OCI-LY3 (cell line): ENCODE data around the gene PDLIM5.
A peak's percentile ranks its signal among the peaks of the same experiment; 100 is the strongest.
"Not testable (repeated sequence)": the region's sequence is repeated elsewhere in the genome, so short reads cannot be mapped to it uniquely, and the experiment has no call there.

Source experiments
- H2AFZ ChIP-seq: fragments of 200-600, 300-600 bp; shearing (Covaris generic); 2 replicates; pipeline ENCODE4 v1.6.0; 2014; ENCODE audit warnings: antibody characterized with exemption, low read depth, low read length
- H3K27ac ChIP-seq: fragments of 200-600, 300-600 bp; sonication (generic); 2 replicates; pipeline ENCODE4 v1.5.1; 2014; ENCODE audit warnings: mild to moderate bottlenecking, low read length, moderate library complexity, mixed read lengths
- H3K27me3 ChIP-seq: fragments of 200-600, 300-600 bp; sonication (generic); 2 replicates; pipeline ENCODE4 v1.6.1; 2014; ENCODE audit warnings: low read depth, low read length, mixed read lengths
- H3K36me3 ChIP-seq: fragments of 200-600, 300-600 bp; sonication (generic); replicated peaks from 2 replicates; pipeline ENCODE3; 2014; ENCODE audit warnings: low read depth, low read length, mixed read lengths
- H3K4me1 ChIP-seq: fragments of 300-600, 200-600 bp; sonication (generic); 2 replicates; pipeline ENCODE4 v1.6.1; 2014; ENCODE audit warnings: low read length, mixed read lengths
- H3K4me2 ChIP-seq: fragments of 200-600, 300-600 bp; sonication (generic); 2 replicates; pipeline ENCODE4 v1.6.1; 2014; ENCODE audit warnings: low read length, mixed read lengths
- H3K4me3 ChIP-seq: fragments of 300-600, 200-600 bp; sonication (generic); 2 replicates; pipeline ENCODE4 v1.5.1; 2014; ENCODE audit warnings: antibody characterized with exemption, mild to moderate bottlenecking, low read length, moderate library complexity
- H3K79me2 ChIP-seq: fragments of 300-600, 200-600 bp; shearing (Covaris generic); 2 replicates; pipeline ENCODE4 v1.6.1; 2014; ENCODE audit warnings: mild to moderate bottlenecking, low read length, mixed read lengths
- H3K9ac ChIP-seq: fragments of 300-600, 200-600 bp; shearing (Covaris generic); 2 replicates; pipeline ENCODE4 v1.6.0; 2014; ENCODE audit warnings: mild to moderate bottlenecking, low read length, moderate library complexity
- H3K9me3 ChIP-seq: fragments of 200-600, 300-600 bp; shearing (Covaris generic); 2 replicates; pipeline ENCODE4 v1.6.1; 2014; ENCODE audit warnings: low read length, mixed read lengths; ENCODE audit not compliant: insufficient read depth
- H4K20me1 ChIP-seq: fragments of 200-600, 300-600 bp; sonication (generic); 2 replicates; pipeline ENCODE4 v1.6.1; 2016; ENCODE audit warnings: low read length, mixed read lengths; ENCODE audit not compliant: insufficient read depth
- EZH2phosphoT487 ChIP-seq: fragments of 200-600 bp; shearing (Covaris generic); IDR thresholded peaks from 2 replicates; pipeline ENCODE4 v1.6.1; 2018; ENCODE audit warnings: antibody characterized with exemption, mixed run types, low read depth
- TF ChIP-seq, protein P1 (sequence below): fragments of 200-600, 300-600 bp; sonication (generic); IDR thresholded peaks from 2 replicates; pipeline ENCODE4 v1.5.1; 2014; ENCODE audit warnings: antibody characterized with exemption, low read length, low read depth

Gene PDLIM5

DNA sequence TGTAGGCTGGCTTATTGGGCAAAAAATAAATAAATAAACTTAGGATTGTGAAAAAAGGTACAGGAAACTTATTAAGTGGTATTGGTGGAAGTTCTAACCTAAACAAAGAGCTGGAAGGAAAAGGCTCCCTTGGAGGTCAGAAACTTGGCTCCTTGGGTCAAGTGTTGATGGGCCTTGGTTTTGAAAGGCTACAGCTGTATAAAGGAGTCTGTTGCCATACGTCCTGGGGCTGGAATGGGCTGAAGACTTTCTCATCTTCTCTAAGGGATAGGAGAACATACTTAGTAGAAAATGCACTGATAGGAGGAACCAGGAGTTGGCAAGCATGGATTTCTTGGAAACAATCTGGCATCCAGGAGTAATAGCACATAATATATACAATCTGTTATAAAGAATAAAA is 56.6 kb downstream of the PDLIM5 start:
- H3K36me3 ChIP-seq: no peaks in the 10 kb centered on the region
- H3K4me3 ChIP-seq: no peak overlapping the region
- no peaks in the 10 kb centered on the region for H3K79me2 ChIP-seq
- H4K20me1 ChIP-seq: no peaks in the 10 kb centered on the region
- no peaks in the 10 kb centered on the region for H3K27me3 ChIP-seq
- no peaks in the 10 kb centered on the region for H3K9me3 ChIP-seq
- no peak overlapping the region for H3K9ac ChIP-seq
- TF ChIP-seq, protein P1, sequence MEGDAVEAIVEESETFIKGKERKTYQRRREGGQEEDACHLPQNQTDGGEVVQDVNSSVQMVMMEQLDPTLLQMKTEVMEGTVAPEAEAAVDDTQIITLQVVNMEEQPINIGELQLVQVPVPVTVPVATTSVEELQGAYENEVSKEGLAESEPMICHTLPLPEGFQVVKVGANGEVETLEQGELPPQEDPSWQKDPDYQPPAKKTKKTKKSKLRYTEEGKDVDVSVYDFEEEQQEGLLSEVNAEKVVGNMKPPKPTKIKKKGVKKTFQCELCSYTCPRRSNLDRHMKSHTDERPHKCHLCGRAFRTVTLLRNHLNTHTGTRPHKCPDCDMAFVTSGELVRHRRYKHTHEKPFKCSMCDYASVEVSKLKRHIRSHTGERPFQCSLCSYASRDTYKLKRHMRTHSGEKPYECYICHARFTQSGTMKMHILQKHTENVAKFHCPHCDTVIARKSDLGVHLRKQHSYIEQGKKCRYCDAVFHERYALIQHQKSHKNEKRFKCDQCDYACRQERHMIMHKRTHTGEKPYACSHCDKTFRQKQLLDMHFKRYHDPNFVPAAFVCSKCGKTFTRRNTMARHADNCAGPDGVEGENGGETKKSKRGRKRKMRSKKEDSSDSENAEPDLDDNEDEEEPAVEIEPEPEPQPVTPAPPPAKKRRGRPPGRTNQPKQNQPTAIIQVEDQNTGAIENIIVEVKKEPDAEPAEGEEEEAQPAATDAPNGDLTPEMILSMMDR: no peak
- no peak for TF ChIP-seq EZH2phosphoT487
- H3K27ac ChIP-seq: no peak overlapping the region
- H2AFZ ChIP-seq: no peak overlapping the region
- peak overlapping the region; percentile 8; the same call in 1 of the 2 replicates for H3K4me2 ChIP-seq
- peaks cover 14% of the 10 kb centered on the region for H3K4me1 ChIP-seq

DNA sequence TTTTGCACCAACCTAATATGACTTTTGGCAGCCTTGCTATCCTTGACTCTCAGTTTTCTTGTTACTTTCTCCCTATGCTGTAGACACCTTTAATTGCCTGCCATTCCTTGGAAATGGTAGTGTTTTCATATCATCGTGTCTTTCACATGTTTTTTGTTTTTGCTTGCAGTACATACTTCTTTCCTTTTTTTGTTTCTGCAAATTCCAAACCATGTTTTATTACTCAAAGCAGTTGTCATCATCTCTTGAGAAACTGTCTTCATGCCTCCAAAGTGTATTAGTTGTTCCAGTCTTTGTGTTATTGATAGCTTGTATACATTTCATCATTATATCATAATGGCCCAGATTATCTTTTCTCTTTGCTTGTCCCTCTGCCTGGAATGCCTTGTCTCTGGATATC is 57.1 kb downstream of the PDLIM5 start:
- H3K4me3 ChIP-seq: no peak overlapping the region
- TF ChIP-seq, protein P1: no peak
- TF ChIP-seq EZH2phosphoT487: no peak
- H3K9ac ChIP-seq: no peak overlapping the region
- no peaks in the 10 kb centered on the region for H4K20me1 ChIP-seq
- no peaks in the 10 kb centered on the region for H3K79me2 ChIP-seq
- H3K4me2 ChIP-seq: no peak overlapping the region
- H3K4me1 ChIP-seq: peaks cover 14% of the 10 kb centered on the region
- no peaks in the 10 kb centered on the region for H3K36me3 ChIP-seq
- H3K27ac ChIP-seq: no peak overlapping the region
- H3K9me3 ChIP-seq: no peaks in the 10 kb centered on the region
- H3K27me3 ChIP-seq: no peaks in the 10 kb centered on the region
- no peak overlapping the region for H2AFZ ChIP-seq

DNA sequence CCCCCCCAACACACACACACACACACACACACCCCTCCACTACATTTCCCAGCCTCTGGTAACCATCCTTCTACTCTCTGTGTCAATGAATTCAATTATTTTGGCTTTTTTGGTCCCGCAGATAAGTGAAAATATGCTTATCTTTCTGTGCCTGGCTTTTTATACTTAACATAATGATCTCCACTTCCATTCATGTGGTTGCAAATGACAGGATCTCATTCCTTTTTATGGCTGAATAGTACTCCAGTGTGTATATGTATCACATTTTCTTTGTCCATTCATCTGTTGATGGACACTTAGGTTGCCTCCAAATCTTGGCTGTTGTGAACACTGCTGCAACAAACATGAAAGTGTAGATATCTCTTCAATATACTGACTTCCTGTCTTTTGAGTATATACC is 59.8 kb downstream of the PDLIM5 start:
- Histone ChIP-seq H2AFZ (no peak overlapping the region), H3K36me3 (no peaks in the 10 kb centered on the region), H3K79me2 (no peaks in the 10 kb centered on the region), H3K4me3 (no peak overlapping the region), H4K20me1 (no peaks in the 10 kb centered on the region), H3K27me3 (no peaks in the 10 kb centered on the region), H3K9ac (no peak overlapping the region), H3K9me3 (no peaks in the 10 kb centered on the region), H3K4me1 (peaks cover 14% of the 10 kb centered on the region), H3K27ac (no peak overlapping the region), H3K4me2 (no peak overlapping the region)
- TF ChIP-seq, protein P1: no peak
- no peak for TF ChIP-seq EZH2phosphoT487

DNA sequence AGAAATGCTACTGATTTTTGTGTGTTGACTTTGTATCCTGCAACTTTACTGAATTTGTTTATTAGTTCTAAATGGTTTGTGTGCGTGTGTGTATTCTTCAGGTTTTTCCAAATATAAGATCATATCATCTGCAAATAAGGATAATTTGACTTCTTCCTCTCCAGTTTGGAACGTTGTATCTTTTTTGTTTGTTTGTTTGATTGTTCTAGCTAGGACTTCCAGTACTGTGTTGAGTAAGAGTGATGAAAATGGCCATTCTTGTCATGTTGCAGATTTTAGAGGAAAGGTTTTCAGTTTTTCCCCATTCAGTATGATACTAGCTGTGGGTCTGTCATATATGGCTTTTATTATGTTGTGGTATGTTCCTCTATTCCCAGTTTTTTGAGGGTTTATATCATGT is 61.8 kb downstream of the PDLIM5 start:
- not testable (repeated sequence) for H4K20me1 ChIP-seq, H2AFZ ChIP-seq, H3K36me3 ChIP-seq, H3K4me1 ChIP-seq, H3K4me3 ChIP-seq, H3K27ac ChIP-seq, H3K27me3 ChIP-seq, H3K79me2 ChIP-seq, H3K9ac ChIP-seq, H3K4me2 ChIP-seq, H3K9me3 ChIP-seq

DNA sequence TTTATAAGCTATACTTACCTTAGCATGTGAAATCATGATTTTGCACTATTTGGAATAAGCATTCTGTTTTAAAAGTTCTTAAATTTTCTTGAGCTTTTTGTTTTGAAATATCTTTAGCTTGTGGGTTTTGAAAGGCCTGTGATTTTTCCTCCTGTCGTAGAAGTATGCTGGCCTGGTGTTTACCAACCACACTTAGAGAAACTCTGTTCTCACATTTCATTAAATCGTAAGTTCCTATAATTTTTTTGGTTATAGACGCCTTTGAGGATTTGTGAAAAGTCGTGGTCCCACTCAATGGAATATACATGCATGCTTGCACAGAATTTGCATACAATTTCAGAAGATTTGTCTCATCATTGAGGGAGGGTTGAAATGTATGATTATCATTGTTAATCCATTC is 63.6 kb downstream of the PDLIM5 start:
- H3K36me3 ChIP-seq: no peaks in the 10 kb centered on the region

More for the DNA sequence above, 63.6 kb downstream of the PDLIM5 start:
- peaks cover 20% of the 10 kb centered on the region for H3K4me1 ChIP-seq
- no peak overlapping the region for H3K4me3 ChIP-seq
- no peaks in the 10 kb centered on the region for H3K9me3 ChIP-seq
- H3K79me2 ChIP-seq: no peaks in the 10 kb centered on the region
- H3K9ac ChIP-seq: no peak overlapping the region
- no peak overlapping the region for H2AFZ ChIP-seq
- H3K27ac ChIP-seq: no peak overlapping the region
- no peaks in the 10 kb centered on the region for H4K20me1 ChIP-seq
- no peaks in the 10 kb centered on the region for H3K27me3 ChIP-seq
- TF ChIP-seq, protein P1: no peak
- TF ChIP-seq EZH2phosphoT487: no peak
- no peak overlapping the region for H3K4me2 ChIP-seq
